HG03521 (cell line): Measurements from ENCODE around the gene USB1.
"Not testable (repeated sequence)": the region's sequence is repeated elsewhere in the genome, so short reads cannot be mapped to it uniquely, and the experiment has no call there.

Experiments used
- ATAC-seq: cut with Tn5 transposase; IDR thresholded peaks from one replicate; pipeline ENCODE4 v1.9.1; 2021; ENCODE audit warnings: mild to moderate bottlenecking, moderate library complexity; ENCODE audit not compliant: unreplicated experiment

Gene USB1

GRCh38 chr16:57969451-57970123, 31.6 kb upstream of the USB1 start:
- ATAC-seq: no peak

GRCh38 chr16:57970319-57970718, 30.9 kb upstream of the USB1 start:
- ATAC-seq: no peak

GRCh38 chr16:57970970-57971369, 30.2 kb upstream of the USB1 start, which contains the start of gene CNGB1:
TSS of gene CNGB1 (minus strand) at chr16:57971128. CDS start at chr16:57967286, 3,842 bp downstream.
- ATAC-seq: no peak

GRCh38 chr16:57971848-57972247, 29.4 kb upstream of the USB1 start:
- ATAC-seq: no peak

GRCh38 chr16:57972306-57972705, 28.9 kb upstream of the USB1 start:
- ATAC-seq: no peak

- ATAC-seq: no peak
These were observed 24.8 kb upstream of the USB1 start for GRCh38 chr16:57976331-57976796.

GRCh38 chr16:57977418-57978069, 23.7 kb upstream of the USB1 start:
- no peak for ATAC-seq

- not testable (repeated sequence) for ATAC-seq
These were observed 23.1 kb upstream of the USB1 start for GRCh38 chr16:57978070-57978465.

GRCh38 chr16:57979006-57979585, 22.1 kb upstream of the USB1 start:
- ATAC-seq: no peak

GRCh38 chr16:57981636-57982035, 19.6 kb upstream of the USB1 start:
- no peak for ATAC-seq

- ATAC-seq: no peak
These were observed 18.8 kb upstream of the USB1 start for GRCh38 chr16:57982385-57982784.

GRCh38 chr16:57984443-57985203, 16.6 kb upstream of the USB1 start:
- peak; percentile 68 for ATAC-seq

GRCh38 chr16:57985204-57986181, 15.7 kb upstream of the USB1 start:
- peak; percentile 10 for ATAC-seq

GRCh38 chr16:57986196-57986595, 15.0 kb upstream of the USB1 start:
- ATAC-seq: no peak

- no peak for ATAC-seq
These were observed 13.6 kb upstream of the USB1 start for GRCh38 chr16:57987441-57988177.

GRCh38 chr16:57988929-57989328, 12.3 kb upstream of the USB1 start:
- ATAC-seq: no peak

- no peak for ATAC-seq
These were observed 9.6 kb upstream of the USB1 start for GRCh38 chr16:57991551-57992059.

- no peak for ATAC-seq
These were observed 9.1 kb upstream of the USB1 start for GRCh38 chr16:57992084-57992483.

GRCh38 chr16:57993438-57993837, 7.8 kb upstream of the USB1 start:
- no peak for ATAC-seq
